Measurements from ENCODE around the gene BEGAIN.

BEGAIN gene

DNA sequence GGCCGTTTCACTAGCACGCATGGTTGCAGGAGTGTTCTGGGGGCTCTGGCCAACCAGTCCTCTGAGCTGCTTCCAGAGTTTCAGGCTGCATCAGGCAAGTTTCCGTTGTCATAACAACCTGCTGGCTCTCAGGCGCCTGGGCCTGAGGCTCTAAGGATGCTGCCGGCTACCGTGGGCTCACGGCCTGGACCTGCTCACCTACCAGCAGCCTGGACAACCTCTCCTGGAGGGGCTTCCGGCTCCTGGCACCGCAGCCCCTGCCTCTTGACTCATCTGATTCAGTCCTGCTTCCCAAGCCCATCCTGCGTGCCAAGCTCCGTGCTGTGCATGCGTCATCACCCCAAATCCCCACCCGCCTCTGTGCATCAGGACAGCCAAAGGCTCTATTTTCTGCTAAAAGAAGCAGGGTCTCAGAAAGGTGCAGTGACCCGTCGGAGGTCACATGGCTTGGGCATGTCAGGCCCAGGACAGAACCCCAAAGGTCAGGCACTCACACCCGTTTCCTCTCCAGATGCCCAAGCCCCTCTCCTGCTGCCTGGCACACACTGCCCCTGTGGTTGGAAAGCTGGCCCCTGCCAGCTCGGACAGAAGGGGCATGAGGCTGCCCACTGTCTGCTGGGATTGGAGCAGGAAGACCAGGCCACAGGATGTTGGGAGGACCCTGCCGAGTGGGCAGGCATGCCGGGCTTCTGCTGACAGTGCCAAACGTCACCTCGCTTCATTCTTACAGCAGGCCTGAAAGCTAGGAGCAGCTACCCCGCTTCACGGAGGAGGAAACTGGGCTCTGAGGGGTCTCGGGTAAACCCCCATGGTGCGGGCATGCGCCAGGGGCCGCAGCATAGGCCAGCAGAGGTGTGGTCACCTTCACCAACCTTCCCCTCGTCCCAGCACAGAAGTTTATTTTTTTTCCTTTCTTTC is 5.7 kb downstream of the BEGAIN start:
- no peak for ATAC-seq

DNA sequence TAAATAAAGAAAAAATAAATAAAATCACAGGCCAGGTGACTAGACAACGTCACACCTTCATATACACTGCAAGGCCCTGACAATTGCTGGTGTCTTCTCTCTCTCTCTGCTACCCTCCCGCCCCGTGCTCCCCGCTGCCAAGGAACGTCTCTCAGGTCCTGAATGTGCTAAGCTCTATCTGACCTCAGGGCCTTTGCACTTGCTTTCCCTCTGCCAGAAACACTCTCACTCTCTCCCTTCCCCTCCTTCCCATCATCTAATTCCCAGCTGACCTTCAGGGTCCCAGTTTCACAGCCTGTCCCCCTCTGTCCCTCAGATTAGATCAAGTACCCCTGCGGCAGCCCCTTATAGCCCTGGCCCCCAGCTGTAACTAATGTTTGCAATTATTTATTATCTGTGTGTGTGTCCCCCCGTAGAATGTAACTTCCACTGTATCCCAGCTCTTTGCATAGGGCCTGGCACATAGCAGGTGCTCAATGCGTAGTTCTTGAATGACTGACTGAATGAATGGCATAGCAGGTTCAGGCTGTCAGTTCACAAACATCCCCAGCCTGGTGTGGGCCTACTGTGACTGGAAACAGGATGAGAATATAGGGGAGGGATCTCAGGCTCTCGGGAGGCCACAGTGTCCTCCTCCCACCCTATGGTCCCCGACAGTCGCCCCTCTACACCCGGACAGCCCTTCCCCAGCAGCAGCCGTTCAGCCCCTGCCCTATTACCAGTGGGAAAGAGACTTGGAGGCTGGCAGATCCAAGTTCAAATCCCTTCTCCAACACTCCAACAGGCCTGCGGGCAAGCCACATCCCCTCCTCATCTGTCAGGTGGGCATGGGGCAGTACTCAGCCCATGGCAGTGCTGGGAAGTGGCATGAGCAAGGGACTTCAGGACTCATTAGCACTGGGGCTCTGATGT is 6.6 kb downstream of the BEGAIN start:
- no peak for ATAC-seq

DNA sequence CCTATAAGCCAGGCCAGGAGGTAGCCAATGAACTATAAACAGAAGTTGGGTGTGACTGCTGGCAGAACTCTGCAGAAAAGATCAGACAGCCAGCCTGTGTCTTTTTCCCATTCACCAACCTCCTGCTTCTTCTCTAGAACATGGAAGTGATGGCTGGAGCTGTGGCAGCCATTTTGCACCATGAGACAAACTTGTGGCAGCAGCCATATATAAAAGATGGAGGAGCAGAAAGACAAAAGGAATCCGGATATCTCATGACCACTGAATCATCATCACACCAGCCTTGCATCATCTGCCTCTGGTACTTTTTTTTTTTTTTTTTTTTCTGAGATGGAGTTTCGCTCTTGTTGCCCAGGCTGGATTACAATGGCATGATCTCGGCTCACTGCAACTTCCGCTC is 8.7 kb downstream of the BEGAIN start:
- no peak for ATAC-seq

DNA sequence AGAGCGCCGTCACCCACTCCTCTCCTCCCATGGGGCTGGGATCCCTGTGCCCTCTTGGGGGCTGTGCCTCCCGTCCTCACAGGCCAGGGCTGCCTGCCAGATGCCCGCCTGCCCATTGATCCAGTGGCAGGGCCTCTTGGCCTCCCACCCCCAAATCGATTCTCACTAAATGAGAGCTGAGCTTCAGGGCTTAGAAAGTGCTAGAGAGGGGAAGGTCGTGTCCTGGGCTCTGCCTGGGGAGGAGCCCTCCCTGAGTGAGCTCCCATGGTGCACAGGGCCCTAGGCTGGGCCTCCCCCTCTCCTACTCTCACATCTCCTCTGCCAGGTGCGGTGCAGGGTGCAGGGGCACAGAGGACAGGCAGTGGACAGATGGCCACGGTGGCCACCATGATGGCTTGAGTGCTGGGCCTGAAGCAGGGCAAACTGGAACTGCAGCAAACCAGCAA is 9.2 kb downstream of the BEGAIN start:
- ATAC-seq = no peak

DNA sequence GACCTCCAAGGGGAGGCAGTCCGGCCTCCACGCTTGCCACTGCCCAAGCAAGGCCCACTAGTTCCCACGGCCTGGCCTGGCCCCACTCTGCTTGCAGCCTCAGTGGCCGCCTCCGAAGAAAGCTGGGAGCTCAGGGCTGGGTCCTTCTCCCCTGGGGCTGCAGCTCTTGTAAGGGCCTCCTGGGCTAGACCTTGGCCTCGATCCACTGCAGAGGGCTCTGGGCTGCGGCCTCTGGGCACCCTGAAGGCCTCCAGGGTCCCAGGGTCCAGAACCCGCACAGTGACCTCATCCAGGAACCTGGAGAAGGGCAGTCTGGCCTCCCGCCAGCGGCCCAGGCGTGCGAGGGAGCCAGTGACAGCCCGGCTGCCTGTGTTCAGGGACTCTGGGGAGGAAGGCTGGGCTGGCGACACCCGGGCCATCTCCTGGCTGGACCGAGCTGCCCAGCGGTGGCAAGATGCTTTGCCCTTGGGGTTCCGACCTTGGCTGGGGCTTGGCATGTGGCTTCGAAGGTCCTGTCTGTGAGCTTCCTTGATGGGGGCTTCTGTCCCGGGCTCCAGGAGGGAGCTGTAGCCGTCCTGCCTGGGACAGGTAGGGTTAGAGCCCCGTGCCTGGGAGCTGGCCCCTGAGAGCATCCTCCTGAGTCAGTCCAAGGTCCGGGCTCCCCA is 9.8 kb downstream of the BEGAIN start:
- no peak for ATAC-seq

DNA sequence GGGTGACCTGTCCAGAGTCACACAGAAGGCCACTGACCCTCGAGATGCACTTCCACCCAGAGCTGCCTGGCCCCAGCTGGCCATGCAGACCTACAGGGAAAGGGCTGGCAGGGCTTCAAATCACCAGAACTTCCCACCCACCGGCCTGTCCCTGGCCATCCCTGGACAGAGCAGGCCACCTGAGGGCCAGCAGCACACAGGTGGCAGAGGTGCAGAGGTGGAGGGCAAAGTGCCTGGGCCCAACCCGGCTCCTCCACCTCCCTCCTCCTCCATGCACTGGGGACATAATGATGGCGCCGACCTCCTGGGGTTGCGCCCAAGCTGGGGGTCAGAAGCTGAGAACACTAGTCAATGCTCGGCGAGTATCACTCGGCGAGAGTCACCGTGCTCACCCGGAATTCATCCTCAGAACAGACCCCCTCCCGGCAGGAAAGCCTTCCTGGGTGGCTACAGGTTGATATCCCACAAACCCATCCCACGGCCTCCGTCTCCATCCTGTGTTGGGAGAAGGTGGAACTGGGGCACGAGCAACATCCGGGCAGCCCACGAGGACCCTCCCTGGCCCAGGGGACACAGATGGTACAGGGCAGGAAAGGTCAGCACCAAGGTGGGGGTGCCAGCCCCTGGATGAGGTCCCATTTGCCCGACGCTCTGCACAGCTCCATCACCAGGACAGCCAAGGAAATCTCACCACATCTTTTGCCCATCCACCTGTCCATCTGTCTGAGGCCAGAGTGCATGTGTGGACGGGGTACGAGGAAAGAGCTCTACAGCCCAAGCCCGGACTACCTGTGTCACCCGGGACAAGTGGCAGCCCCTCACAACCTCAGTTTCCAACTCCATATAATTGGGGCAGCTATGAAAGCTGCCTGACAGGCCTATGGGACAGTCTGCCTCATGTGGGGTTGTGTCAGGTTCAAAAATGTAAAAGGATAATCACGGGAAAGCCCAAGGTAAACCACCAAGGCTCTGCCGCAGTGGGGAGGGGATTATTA is 10.8 kb downstream of the BEGAIN start:
- ATAC-seq = no peak

DNA sequence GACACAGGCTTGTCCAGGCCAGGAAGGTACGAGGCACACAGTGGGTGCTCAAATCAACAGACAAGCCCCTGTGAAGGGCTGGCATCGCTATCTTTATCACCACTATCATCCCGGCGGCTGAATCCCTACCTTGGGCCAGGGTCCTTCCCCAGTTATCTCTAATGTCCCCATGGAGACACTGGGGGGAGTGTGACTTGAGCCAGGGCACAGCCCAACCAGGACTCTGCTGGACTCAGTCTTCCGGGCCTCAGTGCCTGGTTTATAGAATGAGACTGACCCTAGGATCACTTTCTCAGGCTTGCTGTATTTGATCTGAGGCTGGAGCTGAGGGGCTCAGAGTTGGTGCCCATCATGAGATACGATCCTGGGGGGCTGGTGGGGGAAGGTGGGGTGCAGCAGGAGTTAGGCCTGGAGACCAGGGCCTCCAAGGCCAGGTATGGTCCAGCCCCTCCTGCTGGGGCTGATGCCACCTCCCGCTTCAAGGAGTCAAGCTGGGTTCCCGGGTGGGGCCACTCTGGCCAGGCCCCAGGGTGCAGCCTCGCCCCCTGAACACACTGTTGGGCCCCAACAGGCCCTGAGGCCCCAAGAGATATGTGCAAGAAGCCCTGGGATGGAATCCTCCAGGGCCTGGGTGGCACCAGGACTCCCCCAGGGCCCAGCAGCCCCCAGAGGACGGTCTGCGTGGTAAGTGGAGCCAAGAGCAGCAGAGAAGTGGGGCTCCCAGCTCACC is 11.8 kb downstream of the BEGAIN start:
- ATAC-seq = no peak

DNA sequence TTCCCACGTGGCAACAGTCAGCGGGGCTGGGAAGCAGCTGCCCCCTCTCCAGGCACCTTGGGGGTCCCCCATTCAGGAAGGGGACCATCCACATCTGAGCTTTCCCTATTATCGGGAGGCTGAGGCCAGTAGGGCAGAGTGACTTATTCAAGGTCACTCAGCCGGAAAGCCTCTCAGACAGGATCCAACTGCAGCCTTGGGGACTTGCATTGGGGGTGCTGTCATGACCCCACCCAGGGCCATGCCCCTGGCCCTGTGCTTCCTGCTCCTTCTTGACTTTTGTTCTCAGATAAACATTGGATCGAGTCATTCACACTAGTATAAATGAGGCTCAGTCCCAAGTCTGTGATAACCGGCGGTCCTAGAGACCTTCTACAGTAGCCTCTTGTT is 12.6 kb downstream of the BEGAIN start:
- ATAC-seq = no peak

DNA sequence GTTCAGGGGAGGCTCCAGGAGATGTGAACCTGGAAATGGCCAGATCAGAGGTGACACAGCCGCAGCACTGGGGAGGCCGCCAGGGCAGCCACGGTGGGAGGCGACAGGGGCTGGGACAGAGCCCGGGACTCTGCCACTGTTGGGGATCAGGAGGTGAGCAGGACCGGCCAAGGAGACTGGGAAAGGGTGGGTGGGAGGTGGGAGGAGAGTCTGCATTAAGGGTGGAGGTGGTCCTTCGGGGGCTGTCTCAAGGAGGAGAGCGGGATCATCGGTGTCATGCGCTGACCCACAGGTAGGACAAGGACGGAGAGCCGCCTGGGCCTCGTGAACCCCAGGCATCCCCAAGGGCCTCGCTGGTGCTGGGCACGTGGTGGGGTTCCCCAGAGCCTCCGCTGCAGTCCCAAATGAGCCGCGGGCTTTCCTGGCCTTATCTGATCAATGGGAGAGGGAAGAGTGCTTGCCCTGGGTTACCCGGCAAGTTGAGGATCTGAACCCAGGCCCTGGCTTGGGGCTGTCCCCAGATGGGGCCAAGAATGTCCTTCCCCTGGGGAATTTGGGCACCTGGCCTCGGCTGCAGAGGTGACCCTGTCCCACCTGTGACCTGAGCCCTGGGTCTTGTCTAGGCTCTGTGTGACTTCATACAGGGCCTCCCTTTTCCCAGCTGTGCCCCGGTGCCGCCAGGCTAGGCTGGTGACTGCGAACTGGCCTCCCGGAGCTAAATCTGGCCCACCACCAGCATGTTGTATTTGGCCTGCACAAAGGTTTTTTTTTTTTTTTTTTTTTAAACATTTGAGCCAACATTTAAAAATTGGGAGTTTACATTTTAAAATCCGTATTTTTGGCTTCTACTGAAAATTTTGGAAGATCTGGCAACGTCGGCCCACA is 13.2 kb downstream of the BEGAIN start:
- ATAC-seq = no peak

DNA sequence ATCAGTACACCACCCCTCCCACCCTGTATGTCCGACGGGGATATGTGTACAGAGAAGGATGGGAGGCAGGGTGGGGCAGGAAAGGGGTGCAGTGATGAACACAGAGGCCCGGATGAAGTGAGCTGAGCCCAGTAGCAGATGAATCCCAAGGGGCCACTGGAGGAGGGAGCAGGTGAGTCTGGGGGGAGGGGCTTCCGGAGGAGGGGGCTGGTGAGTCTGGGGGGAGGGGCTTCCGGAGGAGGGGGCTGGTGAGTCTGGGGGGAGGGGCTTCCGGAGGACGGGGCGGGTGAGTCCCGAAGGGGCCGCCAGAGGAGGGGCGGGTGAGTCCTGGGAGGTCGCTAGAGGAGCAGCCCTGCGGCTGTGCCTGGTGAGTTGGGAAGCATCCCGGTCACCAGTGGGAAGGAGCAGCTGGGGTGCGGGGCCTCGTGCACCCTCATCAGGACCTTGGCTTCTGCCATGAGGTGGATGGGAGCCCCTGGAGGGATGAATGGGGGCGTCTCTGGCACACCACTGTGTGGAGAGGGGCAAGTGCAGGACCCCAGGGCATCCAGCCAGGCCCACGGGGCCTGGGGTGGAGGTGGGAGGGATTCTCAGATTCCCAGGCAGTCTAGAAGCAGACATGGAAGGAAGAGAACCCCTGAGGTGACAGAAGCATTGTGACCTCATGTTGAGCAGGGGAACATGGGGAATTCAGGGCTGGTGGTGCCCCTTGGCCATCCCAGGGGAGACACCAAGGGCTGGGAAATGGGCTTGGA is 14.0 kb downstream of the BEGAIN start:
- ATAC-seq = no peak

DNA sequence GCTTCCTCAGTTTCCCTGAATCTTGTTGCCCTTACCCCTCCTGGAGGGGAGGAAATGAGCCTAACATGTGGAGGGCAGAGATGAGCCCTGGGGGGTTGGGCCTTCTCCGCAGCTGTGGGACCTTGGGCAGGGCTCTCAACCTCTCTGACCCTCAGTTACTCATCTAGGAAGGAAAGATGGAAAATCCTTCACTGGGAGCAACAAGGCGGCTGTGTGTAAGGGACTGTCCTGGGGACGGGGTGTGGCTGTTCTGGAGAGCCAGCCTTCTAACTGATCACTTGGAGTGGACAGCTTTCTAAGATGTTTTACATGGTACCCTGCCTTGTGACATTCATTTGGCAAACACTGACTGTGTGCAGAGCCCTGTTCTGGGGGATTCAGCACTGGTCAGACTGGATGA is 14.7 kb downstream of the BEGAIN start:
- ATAC-seq = no peak

DNA sequence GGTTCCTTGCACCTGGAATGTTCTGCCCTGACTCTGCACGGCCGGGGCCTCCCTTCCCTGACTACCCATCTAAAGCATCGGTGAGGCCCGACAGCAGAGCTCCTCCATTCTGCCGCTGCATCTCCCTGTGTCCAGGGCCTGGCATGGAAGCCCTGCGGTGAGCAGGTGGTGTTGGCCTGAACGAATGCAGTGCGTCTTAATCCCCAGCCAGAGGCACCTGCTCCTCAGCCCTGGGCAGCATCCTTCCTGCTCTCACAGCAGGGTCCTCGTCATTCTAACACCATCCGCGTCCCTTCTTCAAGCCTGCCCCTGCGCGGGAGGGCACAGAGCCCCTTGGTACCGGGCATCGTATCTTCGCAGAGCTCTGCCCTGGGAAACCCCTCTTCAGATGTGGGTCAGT is 15.4 kb downstream of the BEGAIN start:
- ATAC-seq = no peak

DNA sequence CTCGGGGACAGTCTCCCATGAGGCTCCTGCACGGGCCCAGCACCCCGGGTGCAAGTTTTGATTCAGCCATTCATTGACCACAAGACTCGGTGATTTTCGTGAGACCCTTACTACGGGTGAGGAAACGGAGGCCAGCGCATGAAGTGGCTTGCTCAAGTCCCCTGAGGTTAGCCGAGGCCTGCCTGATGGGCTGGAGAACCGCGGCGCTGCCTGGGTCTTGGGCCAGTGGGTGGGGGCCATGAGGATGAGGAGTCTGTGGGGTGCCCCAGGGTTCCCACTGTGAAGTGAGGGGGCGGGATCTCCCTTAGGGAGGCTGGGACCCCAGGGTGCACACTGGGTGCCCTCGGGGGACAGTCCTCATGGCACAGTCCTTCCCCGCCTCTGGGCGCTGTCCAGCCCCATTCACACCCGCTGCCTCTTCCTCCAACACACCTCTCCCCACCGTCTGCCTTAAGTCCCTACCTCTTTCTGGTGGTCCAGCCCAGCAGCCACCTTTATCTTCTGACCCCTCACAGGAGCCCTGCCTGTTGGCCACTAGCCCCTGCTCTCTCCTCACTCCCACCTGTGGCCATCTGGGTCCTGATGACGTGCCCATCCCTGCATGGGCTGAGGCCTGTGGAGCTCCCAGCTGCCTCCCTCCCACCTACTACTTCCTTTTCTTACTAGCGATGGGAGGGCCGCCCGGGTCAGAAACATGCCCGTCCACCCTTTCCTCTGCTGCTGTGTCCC is 16.3 kb downstream of the BEGAIN start:
- ATAC-seq = no peak

DNA sequence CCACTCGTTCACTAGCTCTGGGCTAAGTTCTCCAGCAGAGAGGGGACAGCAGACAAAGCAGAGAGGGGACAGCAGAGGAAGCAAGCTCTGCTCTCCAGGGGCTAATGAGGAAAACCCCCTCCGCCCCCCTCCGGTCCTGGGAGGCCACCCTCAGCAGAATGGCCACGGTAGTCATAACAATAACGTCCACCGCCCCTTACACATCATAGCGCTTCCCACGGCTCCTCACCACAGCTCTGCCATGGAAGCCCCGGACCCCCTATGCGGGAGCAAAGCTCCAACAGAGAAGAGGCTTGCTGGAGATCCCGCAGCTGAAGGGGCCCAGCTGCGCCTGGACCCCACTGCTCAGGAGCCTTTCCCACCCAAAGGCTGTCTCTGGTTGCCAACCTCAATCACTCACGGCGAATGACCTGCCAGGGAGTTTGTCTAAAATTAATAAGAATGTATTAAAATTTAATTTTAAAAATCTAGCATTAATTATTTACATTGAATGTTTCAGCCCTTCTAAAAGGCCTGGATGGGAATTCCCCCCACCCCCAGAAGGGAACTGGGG is 17.4 kb downstream of the BEGAIN start:
- ATAC-seq = no peak

DNA sequence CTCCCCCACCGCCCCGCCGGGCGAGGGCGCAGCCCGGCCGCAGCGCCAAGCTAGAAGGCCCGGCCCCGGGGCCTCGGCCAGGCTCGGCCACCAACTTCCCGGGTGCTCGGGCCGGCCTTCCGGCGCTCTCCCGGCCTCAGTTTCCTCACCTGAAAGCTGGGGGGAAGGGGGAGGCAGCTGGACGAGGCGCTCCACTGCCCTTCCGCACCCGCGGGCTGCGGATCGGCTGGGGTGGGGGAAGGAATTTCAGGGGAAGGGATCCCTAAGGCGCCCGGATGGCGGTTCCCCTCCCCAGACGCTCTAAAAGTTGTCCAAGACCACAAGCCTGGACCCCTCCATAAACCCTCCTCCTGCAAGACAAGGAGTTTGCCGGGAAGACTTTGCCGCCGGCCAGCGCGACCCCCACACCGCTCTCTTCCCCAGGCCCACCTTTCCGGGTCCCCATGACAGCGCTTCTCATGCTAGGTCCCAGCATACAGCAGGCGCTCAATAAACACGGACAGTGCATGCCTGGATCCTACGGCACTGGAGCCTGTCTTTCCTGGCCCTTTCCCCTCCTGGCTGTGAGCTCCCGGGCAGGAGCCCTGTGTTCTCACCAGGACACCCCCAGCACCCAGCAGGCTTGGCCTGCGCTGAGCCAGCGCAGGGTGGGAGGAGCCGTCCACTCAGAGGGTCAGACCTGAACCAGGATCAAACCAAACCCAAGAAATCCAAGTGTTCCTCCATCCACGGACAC is 18.1 kb downstream of the BEGAIN start:
- no peak for ATAC-seq

DNA sequence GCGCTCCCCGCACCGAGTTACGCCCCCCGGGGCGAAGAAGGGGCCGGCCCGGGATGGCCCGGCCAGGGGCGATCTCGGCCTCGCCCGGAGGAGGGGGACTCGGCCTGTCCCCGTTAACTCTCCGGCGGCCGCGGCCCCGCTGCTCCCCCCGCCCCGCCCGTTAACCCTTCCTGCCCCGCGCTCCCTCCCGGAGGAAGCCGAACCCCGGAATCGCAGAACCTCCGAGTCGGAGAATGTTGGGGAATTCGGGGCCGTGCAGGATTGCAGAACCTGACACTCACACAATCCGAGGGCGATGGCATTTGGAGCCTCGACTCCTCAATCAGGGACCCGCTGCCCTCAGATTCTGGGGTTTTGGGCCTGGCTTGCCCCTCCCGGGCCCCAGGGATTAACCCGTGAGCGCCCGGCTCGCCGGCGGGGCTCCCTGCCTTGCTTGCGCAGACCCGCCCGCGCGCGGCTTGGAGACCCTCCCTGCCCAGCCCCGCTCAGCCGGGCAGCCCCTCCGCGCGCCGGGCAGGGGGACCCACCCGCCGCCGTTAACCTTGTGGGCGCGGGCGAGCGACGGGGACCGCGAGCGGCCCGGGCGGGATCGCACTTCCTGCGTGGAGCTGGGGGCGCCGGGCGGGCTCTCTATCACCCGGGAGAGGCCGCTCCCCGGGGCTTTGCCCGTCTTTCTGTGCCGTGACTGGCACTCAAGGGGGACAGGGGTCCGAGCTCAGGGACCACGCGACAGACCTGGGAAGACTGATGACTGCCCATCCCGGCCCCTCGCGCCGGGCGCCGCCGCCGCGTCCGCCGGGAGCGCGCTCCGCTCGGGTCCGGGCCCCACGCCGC is 18.8 kb downstream of the BEGAIN start:
- no peak for ATAC-seq

DNA sequence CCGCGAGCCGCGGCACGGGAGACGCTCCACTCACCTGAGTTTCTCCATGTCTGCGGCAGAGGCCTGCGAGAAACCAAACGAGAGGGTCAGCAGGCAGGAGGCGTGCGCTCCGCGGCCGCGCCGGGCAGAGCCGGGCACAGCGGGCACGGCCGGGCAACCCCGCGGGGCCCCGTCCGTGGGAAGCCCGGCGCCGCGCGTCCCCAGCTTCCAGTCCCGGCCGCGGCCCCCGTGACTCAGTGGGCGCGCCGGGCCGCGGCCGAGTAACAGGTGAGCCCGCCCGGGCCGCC is 19.4 kb downstream of the BEGAIN start:
- ATAC-seq = no peak

Data from activated CD4-positive, CD25-positive, alpha-beta regulatory T cell treated with anti-CD3 and anti-CD28 coated beads, Interleukin-2, amount 50 U/mL, for 24 hours (primary cell).